ENCODE results near the gene UBTD2. TPM values are rescaled to one million over a fixed set of nuclear protein-coding genes. Genes with fewer than 3 reads are reported as not detected.

UBTD2 gene
- total and polyA plus RNA-seq, 9 of the 15 experiments (the other 6 are each of a cell fraction or from before 2014, with no cell fraction given): 0.01 to 0.46 (median 0.15) TPM; not detected in 1

GRCh38 chr5:172267943-172268342 lies 15.6 kb downstream of the UBTD2 start (continued):
- TF ChIP-seq ZNF699 (CRISPR knock-in tag; IDR thresholded peaks at IDR 0.05; ENCODE audit: insufficient replicate concordance) (no peak), EGR1 (conservative IDR thresholded peaks at IDR 0.05) (no peak), HNRNPUL1 (IDR thresholded peaks at IDR 0.05; ENCODE audit: low read length) (no peak), ZNF644 (tag; IDR thresholded peaks at IDR 0.05; ENCODE audit: low read depth) (no peak), FOSL1 (tag; conservative IDR thresholded peaks at IDR 0.05) (no peak), ZFPM2 (CRISPR knock-in tag; IDR thresholded peaks at IDR 0.05) (no peak), PHB2 (IDR thresholded peaks at IDR 0.05; ENCODE audit: low read depth) (no peak), HMGXB4 (CRISPR knock-in tag; IDR thresholded peaks at IDR 0.05) (no peak), ETV1 (tag; conservative IDR thresholded peaks at IDR 0.05; ENCODE audit: low read depth) (no peak)

- no peaks in the 10 kb centered on the region for H4K20me1 ChIP-seq (replicated peaks; ENCODE audit: control insufficient read depth, insufficient read depth, low read length)
- DNase-seq (ENCODE audit: extremely low read depth in 1 of 4, low spot score in 3 of 4): no peak
- no peak for ATAC-seq
- in situ Hi-C loops (cut with MboI) (no loop called here), intact Hi-C loops (cut with micrococcal nuclease) (no loop called here)
- H3K4me3 ChIP-seq: no peak overlapping the region
- TF ChIP-seq TEAD4 (IDR thresholded peaks at IDR 0.05; ENCODE audit: low read length) (no peak), TEAD4 (CRISPR knock-in tag; IDR thresholded peaks at IDR 0.05; ENCODE audit: borderline replicate concordance) (no peak), THRB (CRISPR knock-in tag; conservative IDR thresholded peaks at IDR 0.05) (no peak)
- CTCF ChIA-PET (ENCODE audit: low intra/inter-chr PET ratio): no interaction called here
- H3K9me1 ChIP-seq (ENCODE audit: control insufficient read depth, insufficient read depth, low read length): no peaks in the 10 kb centered on the region
- POLR2A ChIA-PET: interaction anchor here (0.6 to 1.6 kb wide), 2 partner anchors 9 to 1607 kb away, joined by 3 to 6 read pairs; no protein-coding TSS in a partner anchor
- no peaks in the 10 kb centered on the region for H3K79me2 ChIP-seq (ENCODE audit: control insufficient read depth, insufficient read depth, low read length)
- no peak overlapping the region for H2AFZ ChIP-seq (ENCODE audit: low read depth, low read length)
- H3K36me3 ChIP-seq (ENCODE audit: control insufficient read depth, insufficient read depth, low read length): no peaks in the 10 kb centered on the region
- H3K27me3 ChIP-seq (ENCODE audit: control insufficient read depth in 2 of 2, insufficient read depth in 2 of 2, low read length in 2 of 2): peaks cover 7 to 22% of the 10 kb centered on the region in 2 experiments; a peak in 4 of 5 replicates
- H3K27ac ChIP-seq (ENCODE audit: extremely low read depth, low read depth, low read length): no peak overlapping the region
- no peak overlapping the region for H3K4me2 ChIP-seq (ENCODE audit: insufficient read depth, low read length)
- BruUV-seq (replicated peaks): no TSS peak
- no peak overlapping the region for H3K9ac ChIP-seq (ENCODE audit: insufficient read depth in 1 of 2, low read depth in 2 of 2, low read length in 2 of 2)
- WGBS (ENCODE audit: insufficient coverage, low coverage, missing lambda C conversion rate): 0% methylated on average over 4 of the region's 4 CpGs
- no peaks in the 10 kb centered on the region for H3K4me1 ChIP-seq (replicated peaks in 1 of 2; ENCODE audit: control insufficient read depth in 2 of 2, insufficient read depth in 2 of 2, low read length in 2 of 2)
- FAIRE-seq: no peak
- H3K9me3 ChIP-seq (replicated peaks; ENCODE audit: control insufficient read depth, insufficient read depth, low read depth, low read length): no peaks in the 10 kb centered on the region
Observed at GRCh38 chr5:172266676-172267092, 16.9 kb downstream of the UBTD2 start.
